NCI-H2171 treated with DMSO at 0.1 percent for 48 hours (cell line): ENCODE data around the gene NDUFV1.

Experiments used
- DNase-seq: peaks from one replicate; lab custom pipeline; 2025; lab: John Stamatoyannopoulos, UW

Gene NDUFV1

DNA sequence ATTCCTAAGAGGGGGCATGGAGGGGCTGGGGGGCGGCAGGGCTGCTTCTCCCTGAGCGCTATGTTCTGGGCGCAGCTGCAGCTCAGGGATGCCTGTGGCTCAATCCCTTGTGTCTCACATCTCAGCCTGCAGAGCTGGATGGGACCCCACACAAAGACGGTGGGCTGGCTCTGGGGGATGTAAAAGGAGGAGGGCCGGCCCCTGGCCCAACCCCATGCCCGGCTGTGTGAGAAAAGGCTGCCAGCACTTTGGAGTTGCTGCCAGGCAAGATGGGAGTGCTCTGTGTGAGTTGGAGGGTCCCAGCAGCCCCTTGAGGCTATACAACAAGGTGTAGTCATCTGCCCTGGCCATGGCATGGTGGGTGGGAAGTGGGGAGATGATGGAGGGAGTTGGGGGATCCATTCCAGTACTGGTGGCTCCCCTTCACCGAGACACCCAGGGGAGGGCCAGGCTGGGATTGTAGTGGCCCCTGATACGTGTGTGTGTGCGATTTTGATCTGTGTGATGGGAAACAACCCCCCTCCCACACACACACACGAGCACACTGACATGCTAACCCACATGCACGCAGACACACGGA is 34.1 kb downstream of the NDUFV1 start:
- no peak for DNase-seq

GRCh38 chr11:67641338-67642172 is 34.8 kb downstream of the NDUFV1 start:
- DNase-seq = no peak

DNA sequence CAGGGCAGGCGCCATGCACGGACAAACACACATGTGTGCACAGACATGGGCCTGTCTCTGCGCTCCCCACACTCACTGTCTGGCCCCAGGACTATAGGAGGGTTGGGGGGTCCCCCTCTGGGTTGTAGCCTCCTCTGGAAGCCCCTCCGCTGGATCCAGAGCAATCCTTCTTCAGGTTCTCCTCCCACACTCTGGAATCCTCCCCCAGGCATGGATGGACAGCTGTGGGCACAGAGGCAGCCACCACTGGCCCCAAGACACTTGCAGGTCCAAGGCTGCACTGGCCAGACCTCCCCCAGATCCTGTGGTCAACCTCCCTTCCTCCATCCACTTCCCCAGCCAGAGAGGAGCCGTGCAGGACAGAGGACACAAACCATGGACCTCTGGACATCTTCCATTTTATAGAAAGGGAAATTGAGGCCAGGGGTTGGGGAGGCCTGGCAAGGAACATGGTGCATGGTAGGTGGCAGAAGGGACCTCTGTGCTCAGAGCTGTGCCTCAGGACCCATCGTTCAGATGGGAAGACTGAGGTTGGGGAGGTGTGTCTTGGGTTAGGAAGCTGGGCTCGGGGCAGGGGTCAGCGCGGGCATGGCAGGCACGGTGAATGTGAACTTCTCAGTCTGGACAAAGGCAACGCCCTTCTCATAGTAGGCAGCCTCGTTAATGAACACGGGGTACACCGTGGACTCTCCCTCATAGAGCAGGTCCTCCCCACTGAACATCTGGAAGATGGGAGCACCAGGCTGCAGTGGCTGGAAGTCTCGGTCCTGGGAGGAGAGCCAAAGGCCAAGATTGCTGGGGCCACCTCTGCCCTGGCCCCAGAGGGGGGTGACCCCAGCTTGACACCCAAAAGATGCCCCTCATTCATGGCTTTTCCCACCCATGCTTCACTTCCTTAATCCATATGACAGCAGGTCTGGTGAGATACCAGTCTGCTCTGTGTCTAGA is 35.7 kb downstream of the NDUFV1 start:
- DNase-seq = no peak

DNA sequence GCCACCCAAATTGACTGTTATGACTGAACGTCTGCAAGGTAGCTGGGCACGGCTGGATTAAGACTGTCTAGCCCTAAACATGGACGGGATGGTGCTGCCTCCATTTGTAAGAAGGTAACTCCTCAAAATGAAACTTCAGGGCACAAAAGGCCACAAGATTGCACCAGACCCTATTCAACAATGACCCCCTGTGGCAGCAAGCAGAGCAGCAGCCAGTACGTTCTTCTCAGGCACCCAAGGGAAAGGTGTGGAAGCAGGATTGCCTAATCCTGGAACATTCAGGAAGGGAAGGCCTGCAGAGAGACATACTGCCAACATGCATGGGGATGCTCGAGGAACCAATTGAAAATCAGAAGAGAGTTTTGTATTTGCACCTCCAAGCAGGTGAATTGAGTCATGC is 37.3 kb downstream of the NDUFV1 start:
- no peak for DNase-seq

DNA sequence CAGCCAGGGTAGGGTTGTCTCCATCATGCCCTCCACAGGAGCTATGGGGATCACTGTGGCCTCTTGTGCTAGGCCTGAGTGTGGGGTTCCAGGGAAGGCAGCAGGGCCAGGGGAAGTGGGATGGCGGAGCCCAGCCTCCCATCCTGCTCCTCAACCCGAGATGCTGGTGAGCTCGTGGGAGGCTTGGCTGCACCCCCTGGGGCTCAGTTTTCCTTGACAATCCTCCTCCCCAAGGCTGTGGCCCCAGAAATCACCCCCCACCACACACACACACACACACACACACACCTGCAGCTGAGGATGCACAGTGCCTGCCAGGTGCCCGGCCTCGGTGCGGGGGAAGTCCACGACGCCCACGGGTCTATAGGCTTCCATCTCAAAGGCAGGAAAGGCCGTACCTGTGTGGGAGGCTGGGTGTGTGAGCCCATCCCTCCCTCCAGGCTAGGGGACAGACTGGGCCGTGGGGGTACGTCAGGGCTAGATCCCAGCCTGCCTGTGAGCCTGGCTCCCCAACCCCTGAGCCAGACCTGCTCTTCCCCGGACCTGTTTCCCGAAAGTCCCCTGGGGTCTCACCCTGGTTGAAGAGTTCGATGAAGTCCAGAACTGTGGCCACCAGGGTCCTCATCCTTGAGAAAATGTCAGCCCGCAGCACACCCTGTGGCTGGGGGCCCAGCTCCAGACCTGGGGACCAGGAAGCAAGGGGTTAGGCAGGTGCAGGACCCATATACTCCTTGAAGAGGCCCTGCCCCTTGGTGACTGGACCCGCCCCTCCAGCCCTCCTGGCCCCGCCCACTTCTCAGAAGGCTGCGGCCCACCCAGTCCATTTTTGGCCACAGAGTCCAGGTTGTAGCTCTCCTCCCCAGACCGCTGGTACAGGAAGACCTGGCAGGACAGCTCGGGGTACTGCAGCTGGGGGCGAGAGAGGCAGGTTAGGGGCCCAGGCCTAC is 38.0 kb downstream of the NDUFV1 start:
- DNase-seq = no peak

- DNase-seq = no peak
Observed at GRCh38 chr11:67645521-67646461, 39.1 kb downstream of the NDUFV1 start.

DNA sequence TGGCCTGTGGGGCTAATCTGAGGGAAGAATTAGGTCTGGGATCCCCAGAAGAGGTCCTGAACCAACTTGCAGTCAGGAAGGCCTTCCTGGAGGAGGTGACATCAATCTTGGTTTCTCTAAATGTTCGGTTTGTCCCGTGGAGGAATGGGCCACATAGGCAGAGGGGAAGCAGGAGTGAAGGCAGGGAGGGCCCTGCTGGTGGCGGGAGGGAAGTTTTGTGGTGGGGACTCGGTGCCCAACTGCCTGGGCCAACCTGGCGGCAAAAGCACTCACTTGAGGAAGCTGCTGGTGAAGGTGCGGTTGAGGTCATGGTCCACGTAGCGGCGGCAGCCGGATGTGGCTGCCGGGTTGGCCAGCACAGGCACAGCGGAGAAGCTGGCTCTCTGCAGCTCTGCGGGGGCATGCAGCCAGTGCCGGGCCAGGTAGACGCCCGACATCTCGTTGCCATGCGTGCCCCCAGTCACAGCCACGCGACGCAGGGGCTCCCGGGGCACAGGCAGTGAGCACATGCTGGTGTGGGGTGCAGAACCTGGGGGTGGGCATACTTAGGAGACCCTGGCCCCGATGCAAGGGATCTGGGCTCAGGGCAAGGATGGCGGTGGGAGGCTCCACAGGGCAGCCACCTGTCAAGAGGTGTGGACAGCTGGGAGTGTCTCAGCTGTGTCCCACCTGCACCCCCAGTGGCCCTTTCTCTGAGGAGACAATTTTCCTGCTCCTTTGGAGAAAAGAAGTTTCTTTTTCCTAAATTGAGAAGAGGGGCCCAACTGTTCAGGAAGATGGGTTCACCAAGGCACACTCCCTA is 40.0 kb downstream of the NDUFV1 start:
- no peak for DNase-seq

GRCh38 chr11:67647471-67647870 is 40.7 kb downstream of the NDUFV1 start:
- DNase-seq = no peak

- DNase-seq = peak; percentile 31
Observed at GRCh38 chr11:67648140-67648795, 41.5 kb downstream of the NDUFV1 start.

GRCh38 chr11:67648796-67649613 is 42.3 kb downstream of the NDUFV1 start:
- DNase-seq = no peak

DNA sequence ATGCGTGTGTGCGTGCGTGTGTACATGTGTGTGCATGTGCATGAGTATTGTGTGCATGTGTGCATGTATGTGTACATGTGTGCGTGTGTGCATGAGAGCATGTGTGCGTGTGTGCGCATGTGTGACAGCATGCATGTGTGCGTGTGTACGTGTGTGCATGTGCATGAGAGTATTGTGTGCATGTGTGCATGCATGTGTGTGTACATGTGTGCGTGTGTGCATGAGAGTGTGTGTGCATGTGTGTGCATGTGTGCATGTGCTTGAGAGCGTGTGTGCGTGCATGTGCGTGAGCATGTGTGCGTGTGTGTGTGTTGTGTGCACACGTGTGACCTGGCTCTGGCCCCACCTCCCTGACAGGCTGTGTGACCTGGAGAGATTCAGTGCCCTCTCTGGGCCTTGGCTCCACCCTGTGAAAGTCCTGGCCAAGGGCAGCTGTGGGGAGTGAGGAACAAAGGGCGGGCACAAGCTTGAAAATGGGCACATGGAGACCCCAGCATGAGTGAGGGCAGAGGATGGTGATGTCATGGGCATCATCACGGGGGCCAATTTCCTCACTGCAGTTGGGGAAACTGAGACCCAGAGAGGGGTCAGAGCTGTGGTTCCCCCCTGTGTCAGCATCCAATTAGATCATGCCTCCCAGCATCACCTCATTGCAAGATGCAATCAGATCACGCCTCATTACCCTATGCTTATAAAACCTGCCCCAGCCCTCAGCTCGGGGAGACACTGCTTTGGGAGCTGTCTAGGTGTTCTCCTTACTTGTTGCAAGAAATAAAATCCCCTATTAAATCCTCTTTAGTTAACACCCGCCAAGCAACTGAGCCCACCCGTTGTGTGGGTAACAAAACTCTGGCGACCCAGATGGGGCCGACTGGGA is 43.1 kb downstream of the NDUFV1 start:
- peak; percentile 8 for DNase-seq

GRCh38 chr11:67651976-67652781 is 45.4 kb downstream of the NDUFV1 start:
- DNase-seq = peak; percentile 35

- DNase-seq = no peak
Observed at GRCh38 chr11:67652965-67653845, 46.5 kb downstream of the NDUFV1 start.

- DNase-seq = no peak
Observed at GRCh38 chr11:67654225-67654624, 47.5 kb downstream of the NDUFV1 start.

GRCh38 chr11:67656278-67656922 is 49.7 kb downstream of the NDUFV1 start:
- no peak for DNase-seq
